Transverse colon (tissue), 3 donors: Measurements from ENCODE around the gene CCNT1.

ENCODE experiments used
- CTCF ChIP-seq, 5 experiments: fragments of 200-600 bp in 3 of 5; fragments of 450-650 bp in 2 of 5; sonication (generic) in 3 of 5; IDR thresholded peaks; 1 replicate in 2 of 5; 2 replicates in 3 of 5; pipeline ENCODE4 v1.5.1; 2016 to 2017; ENCODE audit warnings: antibody characterized with exemption in 5 of 5, inconsistent platforms in 3 of 5, mild to moderate bottlenecking in 2 of 5, moderate library complexity in 1 of 5
- EP300 ChIP-seq: sonication (generic); formaldehyde crosslinking; IDR thresholded peaks from one replicate; pipeline ENCODE4 v1.6.1; 2017; ENCODE audit warnings: antibody characterized with exemption, low read depth
- POLR2A ChIP-seq: fragments of 450-650 bp; IDR thresholded peaks from one replicate; pipeline ENCODE4 v1.6.1; 2016; ENCODE audit warnings: antibody characterized with exemption, mild to moderate bottlenecking, moderate library complexity

- no peak for TF ChIP-seq CTCF (IDR thresholded peaks at IDR 0.05)
- TF ChIP-seq POLR2A, result no peak
- TF ChIP-seq EP300, result no peak
These were observed 34.4 kb upstream of the CCNT1 start for GRCh38 chr12:48750769-48751356.
